ENCODE results near the gene KRTAP1-5. TPM values are rescaled to one million over a fixed set of nuclear protein-coding genes. Genes with fewer than 3 reads are reported as not detected.
"Not testable (repeated sequence)": the region's sequence is repeated elsewhere in the genome, so short reads cannot be mapped to it uniquely, and the experiment has no call there.

Gene KRTAP1-5
- total RNA-seq, 5 donors from 2014 or later (not counting 1 experiment from before 2014, with no cell fraction given): not detected

DNA sequence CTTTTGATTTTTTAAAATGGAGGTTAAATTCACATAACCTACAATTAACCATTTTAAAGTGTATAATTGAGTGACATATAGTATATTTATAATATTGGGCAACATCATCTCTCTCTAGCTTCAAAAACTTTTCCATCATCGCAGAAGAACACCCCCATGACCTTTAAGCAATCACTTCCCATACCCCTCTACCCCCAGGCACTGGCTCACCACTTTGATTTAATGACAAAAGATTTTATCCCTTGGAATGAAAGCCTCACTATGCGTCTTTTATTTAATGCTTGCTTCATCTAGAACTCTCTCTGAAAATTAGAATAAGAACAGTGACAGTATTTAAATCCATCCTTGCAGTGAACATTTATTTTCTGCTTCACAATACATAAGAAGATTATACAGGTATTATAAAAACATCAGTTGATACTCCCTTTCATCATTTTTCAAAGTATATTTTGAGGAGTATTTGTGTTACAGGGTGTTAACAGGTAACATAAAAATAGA is 10.9 kb upstream of the KRTAP1-5 start:
- DNase-seq: no peak
- no peaks in the 10 kb centered on the region for H3K4me1 ChIP-seq (ENCODE audit: control insufficient read depth in 1 of 2, extremely low read depth in 1 of 2, insufficient read depth in 2 of 2, low read length in 2 of 2)
- H3K27me3 Mint-ChIP-seq: peaks cover 22 to 25% of the 10 kb centered on the region in 2 donors
- H3K27ac ChIP-seq (ENCODE audit: low read length): no peak overlapping the region
- H3K9me3 ChIP-seq: peaks cover 3% of the 10 kb centered on the region
- ATAC-seq (replicated peaks in 1 of 4): no peak
- H3K4me3 ChIP-seq (ENCODE audit: control insufficient read depth in 1 of 2, extremely low read depth in 1 of 2, low read length in 1 of 2): no peak overlapping the region
- no peak overlapping the region for H3K4me3 Mint-ChIP-seq
- ChIA-PET CTCF (no interaction called here), POLR2A (no interaction called here)
- H3K27ac Mint-ChIP-seq: no peak overlapping the region
- H3K27me3 ChIP-seq (replicated peaks in 1 of 2; ENCODE audit: control insufficient read depth in 2 of 2, extremely low read depth in 1 of 2, insufficient read depth in 2 of 2, low read length in 1 of 2): peaks cover 0 to 7% of the 10 kb centered on the region in 2 experiments
- WGBS (ENCODE audit: insufficient coverage): 83% methylated on average over 1 of the region's 2 CpGs
- no peaks in the 10 kb centered on the region for H3K4me1 Mint-ChIP-seq
- H3K9me3 Mint-ChIP-seq: peaks cover 0 to 6% (median 0%) of the 10 kb centered on the region in 3 donors
- no peaks in the 10 kb centered on the region for H3K36me3 Mint-ChIP-seq
- no peaks in the 10 kb centered on the region for H3K36me3 ChIP-seq (ENCODE audit: control insufficient read depth in 2 of 2, extremely low read depth in 1 of 2, insufficient read depth in 1 of 2, low read length in 1 of 2)

DNA sequence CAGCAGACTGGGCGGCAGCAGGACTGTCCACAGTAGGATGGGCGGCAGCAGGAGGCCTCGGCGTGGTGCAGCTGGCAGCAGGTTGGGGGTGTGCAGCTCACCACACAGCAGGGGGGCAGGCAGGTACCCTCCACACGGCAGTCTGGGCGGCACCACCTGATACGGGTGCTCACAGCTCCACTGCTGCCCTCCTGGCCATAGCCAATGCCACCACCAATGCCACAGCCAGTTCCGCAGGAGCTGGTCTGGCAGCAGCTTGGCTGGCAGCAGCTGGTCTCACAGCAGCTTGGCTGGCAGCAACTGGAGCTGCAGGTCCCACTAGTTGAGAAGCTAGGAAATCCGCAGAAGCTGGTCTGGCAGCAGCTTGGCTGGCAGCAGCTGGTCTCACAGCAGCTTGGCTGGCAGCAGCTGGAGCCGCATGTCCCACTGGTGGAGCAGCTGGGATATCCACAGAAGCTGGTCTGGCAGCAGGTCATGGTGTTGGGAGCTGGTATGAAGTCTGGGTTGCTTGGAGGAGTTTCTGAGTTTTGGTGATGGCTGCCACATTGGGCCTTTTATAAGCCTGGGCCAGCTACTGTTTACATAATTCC is 7.4 kb upstream of the KRTAP1-5 start, which contains the start of gene KRTAP1-3:
TSS of gene KRTAP1-3 (minus strand) at position 529 of the 590 bp plus-strand sequence. CDS start at position 476, 53 bp downstream.
- 84% methylated on average over 7 of the region's 10 CpGs for WGBS (ENCODE audit: insufficient coverage)
- H3K4me1 Mint-ChIP-seq; H3K9me3 ChIP-seq; H3K4me3 Mint-ChIP-seq; ATAC-seq (replicated peaks in 1 of 4); H3K27ac ChIP-seq (ENCODE audit: low read length); H3K36me3 ChIP-seq (ENCODE audit: control insufficient read depth in 2 of 2, extremely low read depth in 1 of 2, insufficient read depth in 1 of 2, low read length in 1 of 2); CTCF ChIA-PET; H3K27ac Mint-ChIP-seq; H3K27me3 ChIP-seq (replicated peaks in 1 of 2; ENCODE audit: control insufficient read depth in 2 of 2, extremely low read depth in 1 of 2, insufficient read depth in 2 of 2, low read length in 1 of 2); H3K4me1 ChIP-seq (ENCODE audit: control insufficient read depth in 1 of 2, extremely low read depth in 1 of 2, insufficient read depth in 2 of 2, low read length in 2 of 2); DNase-seq; H3K9me3 Mint-ChIP-seq; H3K4me3 ChIP-seq (ENCODE audit: control insufficient read depth in 1 of 2, extremely low read depth in 1 of 2, low read length in 1 of 2); POLR2A ChIA-PET; H3K36me3 Mint-ChIP-seq: not testable (repeated sequence)
- peaks cover 18 to 28% of the 10 kb centered on the region in 2 donors for H3K27me3 Mint-ChIP-seq

DNA sequence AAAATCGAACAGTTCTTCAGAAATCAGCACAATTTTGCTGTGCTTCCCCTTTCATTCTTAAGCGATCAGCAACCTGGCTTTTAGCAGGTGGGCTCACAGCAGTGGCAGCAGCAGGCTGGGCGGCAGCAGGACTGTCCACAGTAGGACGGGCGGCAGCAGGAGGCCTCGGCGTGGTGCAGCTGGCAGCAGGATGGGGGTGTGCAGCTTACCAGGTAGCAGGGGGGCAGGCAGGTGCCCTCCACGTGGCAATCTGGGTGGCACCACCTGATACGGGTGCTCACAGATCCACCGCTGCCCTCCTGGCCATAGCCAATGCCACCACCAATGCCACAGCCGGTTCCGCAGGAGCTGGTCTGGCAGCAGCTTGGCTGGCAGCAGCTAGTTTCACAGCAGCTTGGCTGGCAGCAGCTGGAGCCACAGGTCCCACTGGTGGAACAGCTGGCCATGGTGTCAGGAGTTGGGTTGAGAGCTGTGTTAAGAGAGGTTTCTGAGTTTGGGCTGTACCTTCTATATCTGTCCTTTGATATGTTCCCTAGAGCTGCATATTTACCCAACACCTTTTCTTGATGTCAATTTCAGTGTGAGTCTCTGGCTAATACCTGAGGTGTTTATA is 2.7 kb upstream of the KRTAP1-5 start, which contains the start of gene KRTAP1-4:
TSS of gene KRTAP1-4 (minus strand) at position 563 of the 613 bp plus-strand sequence. CDS start at position 446, 117 bp downstream.
- CTCF ChIA-PET: interaction anchor here (0.6 kb wide), 2 partner anchors 61 to 520 kb away, joined by 3 read pairs; no protein-coding TSS in a partner anchor
- Histone ChIP-seq H3K4me3 (ENCODE audit: control insufficient read depth in 1 of 2, extremely low read depth in 1 of 2, low read length in 1 of 2) (no peak within 1 kb of the TSS), H3K27me3 (replicated peaks in 1 of 2; ENCODE audit: control insufficient read depth in 2 of 2, extremely low read depth in 1 of 2, insufficient read depth in 2 of 2, low read length in 1 of 2) (peaks cover 0 to 19% of the 10 kb centered on the region in 2 experiments), H3K27ac (ENCODE audit: low read length) (no peak within 1 kb of the TSS), H3K9me3 (no peaks in the 10 kb centered on the region), H3K36me3 (ENCODE audit: control insufficient read depth in 2 of 2, extremely low read depth in 1 of 2, insufficient read depth in 1 of 2, low read length in 1 of 2) (no peaks in the 10 kb centered on the region), H3K4me1 (ENCODE audit: control insufficient read depth in 1 of 2, extremely low read depth in 1 of 2, insufficient read depth in 2 of 2, low read length in 2 of 2) (no peaks in the 10 kb centered on the region)
- H3K4me3 Mint-ChIP-seq: no peak within 1 kb of the TSS
- ATAC-seq (replicated peaks in 1 of 4): no peak
- no peaks in the 10 kb centered on the region for H3K4me1 Mint-ChIP-seq
- H3K9me3 Mint-ChIP-seq: no peaks in the 10 kb centered on the region
- no peak for DNase-seq
- no peaks in the 10 kb centered on the region for H3K36me3 Mint-ChIP-seq
- POLR2A ChIA-PET: no interaction called here
- peaks cover 24 to 36% of the 10 kb centered on the region in 2 donors for H3K27me3 Mint-ChIP-seq
- WGBS (ENCODE audit: insufficient coverage): 68% methylated on average over 12 of the region's 12 CpGs
- H3K27ac Mint-ChIP-seq: no peak within 1 kb of the TSS

DNA sequence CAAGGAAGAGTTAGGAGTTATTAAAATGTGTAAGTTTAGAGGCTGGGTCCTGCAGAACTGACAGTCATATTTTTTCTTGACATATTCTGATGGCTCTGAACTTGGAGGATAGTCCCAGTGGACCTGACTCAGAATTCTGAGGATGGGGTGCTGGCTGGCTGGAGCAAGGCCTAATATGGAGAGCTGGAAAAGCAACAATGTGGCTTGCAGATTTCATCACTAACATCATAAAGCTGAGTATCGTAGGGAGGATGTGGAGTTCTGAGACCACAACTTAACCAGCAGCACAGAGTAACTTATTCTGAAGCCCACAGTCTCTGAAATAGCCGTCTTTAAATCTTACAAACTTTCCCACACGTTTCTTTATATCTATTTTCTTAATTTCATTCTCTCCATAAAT is 2.3 kb downstream of the KRTAP1-5 start:
- 49% methylated on average over 2 of the region's 3 CpGs for WGBS (ENCODE audit: insufficient coverage)
- Mint-ChIP-seq H3K36me3 (no peaks in the 10 kb centered on the region), H3K9me3 (peaks cover 0 to 4% (median 3%) of the 10 kb centered on the region in 3 donors), H3K4me3 (no peak overlapping the region), H3K27me3 (peaks cover 14 to 23% of the 10 kb centered on the region in 2 donors), H3K27ac (no peak overlapping the region), H3K4me1 (no peaks in the 10 kb centered on the region)
- peaks cover 0 to 13% of the 10 kb centered on the region in 2 experiments for H3K27me3 ChIP-seq (replicated peaks in 1 of 2; ENCODE audit: control insufficient read depth in 2 of 2, extremely low read depth in 1 of 2, insufficient read depth in 2 of 2, low read length in 1 of 2)
- no peaks in the 10 kb centered on the region for H3K4me1 ChIP-seq (ENCODE audit: control insufficient read depth in 1 of 2, extremely low read depth in 1 of 2, insufficient read depth in 2 of 2, low read length in 2 of 2)
- DNase-seq: no peak
- ChIA-PET CTCF (no interaction called here), POLR2A (no interaction called here)
- H3K4me3 ChIP-seq (ENCODE audit: control insufficient read depth in 1 of 2, extremely low read depth in 1 of 2, low read length in 1 of 2): no peak overlapping the region
- ATAC-seq (replicated peaks in 1 of 4): no peak
- no peak overlapping the region for H3K27ac ChIP-seq (ENCODE audit: low read length)
- no peaks in the 10 kb centered on the region for H3K36me3 ChIP-seq (ENCODE audit: control insufficient read depth in 2 of 2, extremely low read depth in 1 of 2, insufficient read depth in 1 of 2, low read length in 1 of 2)
- H3K9me3 ChIP-seq: no peaks in the 10 kb centered on the region

DNA sequence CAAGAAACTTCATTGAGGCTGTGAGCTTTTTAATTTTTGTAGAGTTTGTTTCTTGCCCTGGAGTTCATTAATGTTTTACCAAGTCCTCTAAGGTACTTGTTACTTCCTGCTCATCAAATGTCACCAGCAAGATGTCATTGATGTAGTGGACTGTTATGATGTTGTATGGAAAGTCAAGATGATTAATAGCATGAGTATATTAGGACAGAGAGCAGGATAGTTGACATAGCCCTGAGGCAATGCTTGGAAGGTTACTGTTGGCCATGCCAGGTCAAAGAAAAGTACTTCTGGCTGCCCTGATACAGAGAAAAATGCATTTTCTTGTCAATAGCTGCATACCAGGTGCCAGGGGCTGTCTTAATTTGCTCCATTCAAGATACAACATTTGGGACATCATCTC is 6.7 kb downstream of the KRTAP1-5 start:
- Histone ChIP-seq H3K4me1 (ENCODE audit: control insufficient read depth in 1 of 2, extremely low read depth in 1 of 2, insufficient read depth in 2 of 2, low read length in 2 of 2) (no peaks in the 10 kb centered on the region), H3K27me3 (replicated peaks in 1 of 2; ENCODE audit: control insufficient read depth in 2 of 2, extremely low read depth in 1 of 2, insufficient read depth in 2 of 2, low read length in 1 of 2) (no peaks in the 10 kb centered on the region), H3K4me3 (ENCODE audit: control insufficient read depth in 1 of 2, extremely low read depth in 1 of 2, low read length in 1 of 2) (no peak overlapping the region), H3K27ac (ENCODE audit: low read length) (no peak overlapping the region), H3K9me3 (no peaks in the 10 kb centered on the region), H3K36me3 (ENCODE audit: control insufficient read depth in 2 of 2, extremely low read depth in 1 of 2, insufficient read depth in 1 of 2, low read length in 1 of 2) (no peaks in the 10 kb centered on the region)
- POLR2A ChIA-PET: no interaction called here
- peaks cover 8 to 20% of the 10 kb centered on the region in 2 donors for H3K27me3 Mint-ChIP-seq
- H3K36me3 Mint-ChIP-seq: no peaks in the 10 kb centered on the region
- H3K4me3 Mint-ChIP-seq: no peak overlapping the region
- CTCF ChIA-PET: interaction anchor here in 1 of 2 donors (0.7 kb wide), 1 partner anchor 301 kb away, joined by 7 read pairs; no protein-coding TSS in a partner anchor
- no peak overlapping the region for H3K27ac Mint-ChIP-seq
- DNase-seq (no peak), ATAC-seq (replicated peaks in 1 of 4) (no peak)
- H3K9me3 Mint-ChIP-seq: peaks cover 0 to 4% (median 3%) of the 10 kb centered on the region in 3 donors
- H3K4me1 Mint-ChIP-seq: no peaks in the 10 kb centered on the region

DNA sequence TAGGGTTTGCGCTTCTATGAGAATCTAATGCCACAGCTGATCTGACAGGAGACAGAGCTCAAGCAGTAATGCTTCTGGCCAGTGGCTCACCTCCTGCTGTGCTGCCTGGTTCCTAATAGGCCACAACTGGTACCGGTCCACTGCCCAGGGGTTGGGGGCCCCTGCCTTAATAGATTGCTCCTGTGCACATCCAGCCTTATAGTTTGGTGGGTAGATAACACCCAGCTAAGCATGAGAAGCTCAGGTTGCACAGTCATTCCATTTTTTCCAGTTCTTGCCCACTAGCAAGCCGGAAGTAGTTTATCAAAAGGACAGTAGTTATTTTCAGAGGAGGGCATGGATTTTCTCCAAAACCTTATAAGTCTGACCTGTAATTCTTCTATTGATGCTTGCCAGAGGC is 7.6 kb downstream of the KRTAP1-5 start:
- no peak for ATAC-seq (replicated peaks in 1 of 4)
- Histone ChIP-seq H3K36me3 (ENCODE audit: control insufficient read depth in 2 of 2, extremely low read depth in 1 of 2, insufficient read depth in 1 of 2, low read length in 1 of 2) (no peaks in the 10 kb centered on the region), H3K27me3 (replicated peaks in 1 of 2; ENCODE audit: control insufficient read depth in 2 of 2, extremely low read depth in 1 of 2, insufficient read depth in 2 of 2, low read length in 1 of 2) (no peaks in the 10 kb centered on the region), H3K9me3 (no peaks in the 10 kb centered on the region), H3K4me3 (ENCODE audit: control insufficient read depth in 1 of 2, extremely low read depth in 1 of 2, low read length in 1 of 2) (no peak overlapping the region), H3K4me1 (ENCODE audit: control insufficient read depth in 1 of 2, extremely low read depth in 1 of 2, insufficient read depth in 2 of 2, low read length in 2 of 2) (no peaks in the 10 kb centered on the region), H3K27ac (ENCODE audit: low read length) (no peak overlapping the region)
- no peaks in the 10 kb centered on the region for H3K4me1 Mint-ChIP-seq
- no peaks in the 10 kb centered on the region for H3K36me3 Mint-ChIP-seq
- no peak overlapping the region for H3K4me3 Mint-ChIP-seq
- ChIA-PET CTCF (no interaction called here), POLR2A (no interaction called here)
- H3K27ac Mint-ChIP-seq: no peak overlapping the region
- peaks cover 0 to 4% (median 3%) of the 10 kb centered on the region in 3 donors for H3K9me3 Mint-ChIP-seq
- no peak for DNase-seq
- peaks cover 3 to 21% of the 10 kb centered on the region in 2 donors for H3K27me3 Mint-ChIP-seq
- 91% methylated on average over 1 of the region's 3 CpGs for WGBS (ENCODE audit: insufficient coverage)

All from T-cell (primary cell).